ENCODE results near the gene TSPO.

Gene TSPO

DNA sequence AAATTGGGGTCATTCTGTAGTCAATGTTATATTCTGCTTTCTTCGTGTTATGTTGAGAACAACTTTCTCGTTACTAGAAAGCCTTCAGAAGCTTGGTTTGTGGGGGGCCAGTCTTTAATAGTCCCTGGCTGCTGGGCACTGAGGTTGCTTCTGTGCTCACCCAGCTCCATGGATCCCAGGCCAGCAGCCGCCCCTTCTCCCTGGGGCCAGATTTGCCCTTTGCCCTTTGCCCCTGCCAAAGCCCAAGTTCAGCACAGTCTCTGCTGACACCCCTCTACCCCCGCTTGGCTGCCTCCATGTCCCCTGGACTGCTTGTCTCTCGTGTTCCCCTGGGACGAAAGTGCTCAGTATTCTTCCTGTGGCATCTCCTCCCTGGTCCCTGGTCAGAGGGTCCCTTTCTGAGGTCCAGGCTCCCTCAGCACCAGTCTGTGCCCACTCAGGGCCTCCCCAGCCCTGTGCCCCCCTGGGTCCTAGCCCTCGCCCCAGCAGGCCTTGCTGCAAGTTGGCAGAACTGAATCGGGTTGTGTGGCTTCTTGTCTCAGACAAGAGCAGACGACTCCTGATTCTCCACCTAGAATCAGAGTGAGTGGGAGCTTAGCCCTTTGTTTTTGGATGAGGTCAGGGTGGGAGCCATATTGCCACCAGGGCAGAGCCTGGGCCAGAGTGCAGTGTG lies 6.7 kb downstream of the TSPO start:
- in situ Hi-C loops (cut with MboI; ENCODE audit: low sequenced_read_pairs) = no loop called here

DNA sequence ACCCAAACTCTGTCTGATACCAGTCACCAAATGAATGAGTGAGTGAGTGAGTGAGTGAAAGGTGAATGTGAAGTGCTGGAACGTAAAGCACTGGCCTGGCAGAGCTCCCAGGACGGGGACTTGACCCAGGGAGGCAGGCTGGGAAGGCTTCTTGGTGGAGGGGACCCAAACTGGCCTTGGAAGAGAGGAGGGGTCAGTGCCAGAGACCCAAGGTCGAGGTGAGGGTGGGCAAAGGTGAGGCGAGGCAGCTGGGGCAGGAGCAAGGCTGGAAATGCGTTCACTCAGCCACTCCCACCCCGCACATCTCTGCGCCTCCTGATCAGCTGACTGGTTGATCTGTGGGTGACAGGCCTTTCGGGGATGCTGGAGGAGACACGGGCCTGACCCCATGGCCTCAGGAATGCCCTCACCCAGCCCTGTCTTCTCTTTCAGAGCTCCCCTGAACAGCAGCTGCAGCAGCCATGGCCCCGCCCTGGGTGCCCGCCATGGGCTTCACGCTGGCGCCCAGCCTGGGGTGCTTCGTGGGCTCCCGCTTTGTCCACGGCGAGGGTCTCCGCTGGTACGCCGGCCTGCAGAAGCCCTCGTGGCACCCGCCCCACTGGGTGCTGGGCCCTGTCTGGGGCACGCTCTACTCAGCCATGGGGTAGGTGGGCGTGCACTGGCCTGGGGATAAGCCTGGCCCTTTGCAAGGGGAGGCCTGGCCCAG lies 7.6 kb downstream of the TSPO start:
- in situ Hi-C loops (cut with MboI; ENCODE audit: low sequenced_read_pairs) = no loop called here

- in situ Hi-C loops (cut with MboI; ENCODE audit: low sequenced_read_pairs) = no loop called here
These were observed 8.3 kb downstream of the TSPO start for GRCh38 chr22:43159484-43160178.

DNA sequence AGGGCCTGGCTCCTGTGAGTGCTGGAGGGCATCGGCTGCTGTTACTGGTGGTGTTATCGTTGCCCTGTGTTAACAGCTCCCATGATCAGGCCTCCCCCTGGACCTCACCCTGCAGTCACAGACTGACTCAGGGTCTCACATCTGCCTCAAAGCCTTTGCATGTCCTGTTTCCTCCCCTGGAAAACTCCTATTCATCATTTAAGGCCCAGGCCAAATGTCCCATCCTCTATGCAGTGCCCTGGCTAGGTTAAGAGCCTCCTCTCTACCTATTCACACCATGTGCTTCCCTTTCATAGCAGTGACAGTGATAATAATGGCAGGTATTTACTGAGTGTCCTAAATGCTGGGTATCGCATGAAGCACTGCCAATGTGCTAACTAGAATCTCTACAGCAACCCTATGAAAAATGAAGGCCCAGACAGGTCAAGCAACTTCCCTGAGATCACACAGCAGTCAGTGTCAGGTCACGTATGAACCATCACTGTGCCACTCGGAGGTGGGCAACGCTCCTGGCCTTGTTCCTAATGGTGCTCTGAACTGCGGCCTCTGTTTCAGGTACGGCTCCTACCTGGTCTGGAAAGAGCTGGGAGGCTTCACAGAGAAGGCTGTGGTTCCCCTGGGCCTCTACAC lies 9.3 kb downstream of the TSPO start:
- in situ Hi-C loops (cut with MboI; ENCODE audit: low sequenced_read_pairs) = no loop called here

DNA sequence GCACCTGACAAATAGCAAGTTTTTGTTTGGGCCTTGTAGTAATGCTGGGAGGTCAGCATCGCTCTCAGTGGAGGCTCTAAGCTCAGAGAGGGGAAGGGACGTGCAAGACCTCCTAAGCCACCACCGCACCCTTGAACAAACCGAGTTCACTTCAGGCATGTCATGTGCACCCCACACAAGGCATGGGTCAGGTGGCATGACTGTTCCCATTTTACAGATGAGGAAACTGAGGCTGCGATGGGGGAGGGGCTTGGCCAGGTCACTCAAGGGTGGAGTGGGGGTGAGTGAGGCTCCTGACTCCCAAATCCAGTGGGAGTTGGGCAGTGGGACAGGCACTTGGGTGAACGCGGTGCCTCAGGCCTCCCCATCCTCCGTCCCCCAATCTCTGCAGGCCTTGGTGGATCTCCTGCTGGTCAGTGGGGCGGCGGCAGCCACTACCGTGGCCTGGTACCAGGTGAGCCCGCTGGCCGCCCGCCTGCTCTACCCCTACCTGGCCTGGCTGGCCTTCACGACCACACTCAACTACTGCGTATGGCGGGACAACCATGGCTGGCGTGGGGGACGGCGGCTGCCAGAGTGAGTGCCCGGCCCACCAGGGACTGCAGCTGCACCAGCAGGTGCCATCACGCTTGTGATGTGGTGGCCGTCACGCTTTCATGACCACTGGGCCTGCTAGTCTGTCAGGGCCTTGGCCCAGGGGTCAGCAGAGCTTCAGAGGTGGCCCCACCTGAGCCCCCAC lies 11.2 kb downstream of the TSPO start:
- in situ Hi-C loops (cut with MboI; ENCODE audit: low sequenced_read_pairs) = no loop called here

GRCh38 chr22:43163241-43163795 lies 12.0 kb downstream of the TSPO start:
- in situ Hi-C loops (cut with MboI; ENCODE audit: low sequenced_read_pairs) = no loop called here

DNA sequence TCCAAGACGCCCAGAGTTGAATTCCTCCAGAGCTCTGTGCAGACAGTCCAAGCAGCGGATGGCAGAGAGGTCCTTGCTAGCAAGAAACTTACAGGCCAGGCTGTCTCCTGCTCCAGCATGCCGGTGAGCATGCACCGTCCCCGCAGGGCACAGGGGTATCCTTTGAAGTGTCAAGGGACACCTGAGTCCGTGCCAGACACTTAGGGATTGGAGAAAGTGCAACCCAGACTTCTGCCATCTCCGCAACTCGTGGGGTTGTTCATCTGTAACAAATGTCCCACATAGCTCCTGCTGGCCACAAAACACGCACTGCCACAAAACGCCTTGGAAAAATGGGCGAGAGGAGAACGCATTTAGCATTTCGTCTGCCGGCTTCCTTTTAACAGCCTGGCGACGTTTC lies 13.3 kb downstream of the TSPO start:
- in situ Hi-C loops (cut with MboI; ENCODE audit: low sequenced_read_pairs) = no loop called here

GRCh38 chr22:43166132-43166930 lies 15.0 kb downstream of the TSPO start:
- in situ Hi-C loops (cut with MboI; ENCODE audit: low sequenced_read_pairs) = no loop called here

DNA sequence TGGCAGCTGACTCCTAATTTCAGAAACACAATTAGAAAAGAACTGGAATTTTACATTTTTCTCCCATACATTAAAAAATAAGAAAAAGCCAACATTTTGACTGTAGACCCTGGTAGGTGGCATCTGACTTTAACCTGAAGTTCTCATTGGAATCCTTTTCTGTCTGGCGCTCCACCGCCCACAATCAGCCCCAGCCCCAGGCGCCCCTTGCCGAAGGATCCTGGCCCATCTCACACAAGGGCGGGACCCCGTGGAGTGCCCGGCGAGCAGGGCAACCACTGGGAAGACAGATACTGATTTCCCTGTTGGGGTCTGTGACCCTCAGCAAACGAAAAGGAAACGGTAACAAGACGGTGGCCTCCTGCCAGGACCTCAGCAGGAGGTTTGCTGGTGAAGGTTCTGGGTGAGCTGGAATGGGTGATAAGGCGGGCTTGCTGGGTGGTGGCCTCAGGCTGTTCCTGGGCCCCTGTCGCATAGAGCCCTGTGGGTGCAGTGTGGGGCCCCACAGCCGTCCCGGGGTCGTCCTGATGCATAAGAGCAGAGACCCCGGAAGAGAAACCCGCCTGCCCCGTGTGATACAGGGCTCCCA lies 15.7 kb downstream of the TSPO start:
- in situ Hi-C loops (cut with MboI; ENCODE audit: low sequenced_read_pairs) = no loop called here

- in situ Hi-C loops (cut with MboI; ENCODE audit: low sequenced_read_pairs) = no loop called here
These were observed 17.3 kb downstream of the TSPO start for GRCh38 chr22:43168471-43169309.

GRCh38 chr22:43169310-43170130 lies 18.2 kb downstream of the TSPO start:
- in situ Hi-C loops (cut with MboI; ENCODE audit: low sequenced_read_pairs) = no loop called here

GRCh38 chr22:43170131-43170480 lies 18.7 kb downstream of the TSPO start:
- in situ Hi-C loops (cut with MboI; ENCODE audit: low sequenced_read_pairs) = no loop called here

- in situ Hi-C loops (cut with MboI; ENCODE audit: low sequenced_read_pairs) = no loop called here
These were observed 19.7 kb downstream of the TSPO start for GRCh38 chr22:43171019-43171491.

GRCh38 chr22:43171607-43172006 lies 20.2 kb downstream of the TSPO start:
- in situ Hi-C loops (cut with MboI; ENCODE audit: low sequenced_read_pairs) = no loop called here

DNA sequence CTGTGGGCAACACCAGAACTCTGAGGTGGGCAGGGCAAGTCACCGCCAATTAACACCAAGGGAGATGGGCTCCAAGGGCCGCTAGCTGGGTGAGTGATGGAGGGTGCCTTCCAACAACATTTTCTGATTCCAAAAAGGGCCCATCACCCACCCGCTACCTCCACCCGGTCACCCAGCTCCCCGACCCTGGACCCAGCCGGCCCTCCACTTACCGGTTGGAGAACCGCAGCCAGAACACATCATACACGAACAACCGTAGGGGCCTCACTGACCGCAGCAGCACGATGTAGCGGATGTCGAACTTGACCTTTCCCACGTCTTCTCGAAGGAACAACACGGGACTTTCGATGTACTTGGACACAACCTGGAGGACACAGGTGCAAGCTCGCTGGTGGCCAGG lies 20.8 kb downstream of the TSPO start:
- in situ Hi-C loops (cut with MboI; ENCODE audit: low sequenced_read_pairs) = no loop called here

DNA sequence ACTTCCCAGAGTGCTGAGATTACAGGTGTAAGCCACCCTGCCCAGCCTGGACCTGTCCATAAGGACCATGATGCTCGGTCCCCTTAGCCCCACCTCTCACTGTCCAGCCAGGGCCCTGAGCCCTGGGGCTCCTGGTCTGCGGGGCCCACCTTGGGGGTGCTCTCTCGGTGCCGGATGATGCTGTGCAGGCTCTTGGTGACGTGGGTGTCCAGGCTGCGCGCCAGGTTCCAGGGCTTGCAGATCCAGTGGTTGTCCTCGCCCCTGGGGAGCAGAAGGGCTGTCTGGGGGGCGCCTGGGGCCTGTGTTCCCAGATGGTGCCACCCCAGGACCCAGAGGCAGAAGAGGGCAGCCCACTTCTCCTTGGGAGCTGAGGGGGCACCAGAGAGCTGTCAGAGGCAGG lies 22.2 kb downstream of the TSPO start:
- in situ Hi-C loops (cut with MboI; ENCODE audit: low sequenced_read_pairs) = no loop called here

- in situ Hi-C loops (cut with MboI; ENCODE audit: low sequenced_read_pairs) = no loop called here
These were observed 22.8 kb downstream of the TSPO start for GRCh38 chr22:43173976-43174720.
